HepG2 (cell line): ENCODE data around the gene SLC38A3. TPM values are rescaled to one million over a fixed set of nuclear protein-coding genes. Genes with fewer than 3 reads are reported as not detected.
A peak's percentile ranks its signal among the peaks of the same experiment; 100 is the strongest.

Experiments
- EZH2 ChIP-seq: conservative IDR thresholded peaks from 2 replicates; pipeline ENCODE4 v1.6.1; 2012; ENCODE audit warnings: mild to moderate bottlenecking, low read depth, low read length, moderate library complexity
- FOSL2 ChIP-seq: sonication (generic); formaldehyde crosslinking; IDR thresholded peaks from 2 replicates; pipeline ENCODE4 v1.4.0; 2020; ENCODE audit warnings: missing genetic modification reagents
- GABPB1 ChIP-seq: IDR thresholded peaks from 2 replicates; pipeline ENCODE4 v1.6.1; 2016; ENCODE audit warnings: mild to moderate bottlenecking, missing genetic modification reagents, moderate library complexity, missing compliant biosample characterization
- HNRNPUL1 ChIP-seq: fragments of 200-400 bp; formaldehyde crosslinking; IDR thresholded peaks from 2 replicates; pipeline ENCODE4 v1.6.1; 2017; ENCODE audit warnings: low read depth, mild to moderate bottlenecking, low read length, moderate library complexity
- HOXA3 ChIP-seq: sonication (generic); formaldehyde crosslinking; IDR thresholded peaks from 2 replicates; pipeline ENCODE4 v1.5.0; 2020; ENCODE audit warnings: missing genetic modification reagents
- MTA3 ChIP-seq: sonication (generic); formaldehyde crosslinking; IDR thresholded peaks from 2 replicates; pipeline ENCODE4 v1.4.0; 2020; ENCODE audit warnings: missing genetic modification reagents
- MXD4 ChIP-seq: IDR thresholded peaks from 2 replicates; pipeline ENCODE4 v1.6.1; 2016; ENCODE audit warnings: mild to moderate bottlenecking, missing biosample characterization, missing genetic modification reagents
- NAIF1 ChIP-seq: sonication (generic); formaldehyde crosslinking; IDR thresholded peaks from 2 replicates; pipeline ENCODE4 v1.5.0; 2020; ENCODE audit warnings: mild to moderate bottlenecking, missing genetic modification reagents, borderline replicate concordance
- NFATC3 ChIP-seq: sonication (generic); formaldehyde crosslinking; IDR thresholded peaks from 2 replicates; pipeline ENCODE4 v1.5.1; 2020; ENCODE audit warnings: mild to moderate bottlenecking, missing genetic modification reagents
- NFKB2 ChIP-seq: sonication (generic); formaldehyde crosslinking; IDR thresholded peaks from 2 replicates; pipeline ENCODE4 v1.4.0; 2020; ENCODE audit warnings: missing genetic modification reagents, borderline replicate concordance
- NR2F6 ChIP-seq, 2 experiments: IDR thresholded peaks; 2 replicates each; pipeline ENCODE4 v1.6.1; 2016; ENCODE audit warnings: antibody characterized with exemption in 1 of 2, mild to moderate bottlenecking in 1 of 2
- PHF20 ChIP-seq: sonication (generic); formaldehyde crosslinking; IDR thresholded peaks from 2 replicates; pipeline ENCODE4 v1.5.0; 2020; ENCODE audit warnings: mild to moderate bottlenecking, missing genetic modification reagents
- SMC3 ChIP-seq: IDR thresholded peaks from 2 replicates; pipeline ENCODE4 v1.6.1; 2011; ENCODE audit warnings: low read length, improper control_type of control experiment
- SYNCRIP ChIP-seq: fragments of 200-400 bp; formaldehyde crosslinking; IDR thresholded peaks from 2 replicates; pipeline ENCODE4 v1.6.1; 2018; ENCODE audit warnings: mild to moderate bottlenecking, low read depth, low read length; ENCODE audit not compliant: insufficient read depth
- TFE3 ChIP-seq: IDR thresholded peaks from 2 replicates; pipeline ENCODE4 v1.6.1; 2016
- TMF1 ChIP-seq: sonication (generic); formaldehyde crosslinking; IDR thresholded peaks from 2 replicates; pipeline ENCODE4 v1.8.1; 2022; ENCODE audit warnings: low read depth, missing genetic modification reagents
- YEATS4 ChIP-seq: sonication (generic); formaldehyde crosslinking; IDR thresholded peaks from 2 replicates; pipeline ENCODE4 v1.4.0; 2020; ENCODE audit warnings: missing genetic modification reagents, borderline replicate concordance
- ZBTB38 ChIP-seq: sonication (generic); formaldehyde crosslinking; IDR thresholded peaks from 2 replicates; pipeline ENCODE4 v1.5.1; 2020; ENCODE audit warnings: mild to moderate bottlenecking, missing genetic modification reagents
- ZFAT ChIP-seq: sonication (generic); formaldehyde crosslinking; conservative IDR thresholded peaks from 2 replicates; pipeline ENCODE4 v1.8.1; 2023; ENCODE audit warnings: missing genetic modification reagents, inconsistent platforms
- ZNF235 ChIP-seq: sonication (generic); formaldehyde crosslinking; IDR thresholded peaks from 2 replicates; pipeline ENCODE4 v1.8.1; 2023; ENCODE audit warnings: mild to moderate bottlenecking, missing genetic modification reagents, borderline replicate concordance
- ZNF441 ChIP-seq: sonication (generic); formaldehyde crosslinking; IDR thresholded peaks from 2 replicates; pipeline ENCODE4 v1.7.0; 2021; ENCODE audit warnings: missing genetic modification reagents, borderline replicate concordance
- ZNF691 ChIP-seq: sonication (generic); formaldehyde crosslinking; IDR thresholded peaks from 2 replicates; pipeline ENCODE4 v1.4.0; 2020; ENCODE audit warnings: missing genetic modification reagents, low read depth, mild to moderate bottlenecking, borderline replicate concordance
- polyA plus RNA-seq, 8 experiments: library from polyadenylated mRNA; depleted of rRNA in 3 of 8; stranded (reverse) in 7 of 8; unstranded in 1 of 8; fragments of >200 nt; fragmentation: Illumina TruSeq in 4 of 8; extraction: Trizol in 4 of 8; gene quantifications; 2 replicates each; pipeline versions ENCODE4 v1.2.1 to v1.2.3, GENCODE V29; 2011 to 2016; ENCODE audit warnings: low read depth in 4 of 8, missing spikeins in 1 of 8, mixed read lengths in 1 of 8; ENCODE audit not compliant: insufficient read depth in 1 of 8
- total RNA-seq, 5 experiments: library from RNA; depleted of rRNA; stranded (reverse); fragments of >200 nt; fragmentation: Illumina TruSeq; extraction: Trizol; gene quantifications; 2 replicates each; pipeline ENCODE4 v1.2.3, GENCODE V29; 2016; ENCODE audit warnings: low read depth in 1 of 5
- TF ChIP-seq, protein P1 (sequence below): sonication (generic); formaldehyde crosslinking; IDR thresholded peaks from 2 replicates; pipeline ENCODE4 v1.4.0; 2020; ENCODE audit warnings: missing genetic modification reagents
- TF ChIP-seq, protein P2 (sequence below): sonication (generic); formaldehyde crosslinking; IDR thresholded peaks from 2 replicates; pipeline ENCODE4 v1.4.0; 2020; ENCODE audit warnings: missing genetic modification reagents

SLC38A3 gene
- total and polyA plus RNA-seq, 2 of the 13 experiments (the other 11 are each of a cell fraction or from before 2014, with no cell fraction given), result 29.8 to 164 TPM

GRCh38 chr3:50170689-50171088 lies 34.4 kb upstream of the SLC38A3 start (continued):
- no peak for TF ChIP-seq EZH2
- TF ChIP-seq ZNF691 (CRISPR knock-in tag), result no peak
- no peak for TF ChIP-seq TMF1
- no peak for TF ChIP-seq ZFAT (CRISPR knock-in tag)
- TF ChIP-seq NR2F6 (IDR thresholded peaks at IDR 0.05), result no peak
- TF ChIP-seq NR2F6 (CRISPR knock-in tag; IDR thresholded peaks at IDR 0.05), result peak; percentile 36; the same call in 1 of the 2 replicates
- no peak for TF ChIP-seq YEATS4
- peak; percentile 61 for TF ChIP-seq GABPB1
- TF ChIP-seq NAIF1, result no peak
- no peak for TF ChIP-seq ZNF235
- TF ChIP-seq, protein P1, sequence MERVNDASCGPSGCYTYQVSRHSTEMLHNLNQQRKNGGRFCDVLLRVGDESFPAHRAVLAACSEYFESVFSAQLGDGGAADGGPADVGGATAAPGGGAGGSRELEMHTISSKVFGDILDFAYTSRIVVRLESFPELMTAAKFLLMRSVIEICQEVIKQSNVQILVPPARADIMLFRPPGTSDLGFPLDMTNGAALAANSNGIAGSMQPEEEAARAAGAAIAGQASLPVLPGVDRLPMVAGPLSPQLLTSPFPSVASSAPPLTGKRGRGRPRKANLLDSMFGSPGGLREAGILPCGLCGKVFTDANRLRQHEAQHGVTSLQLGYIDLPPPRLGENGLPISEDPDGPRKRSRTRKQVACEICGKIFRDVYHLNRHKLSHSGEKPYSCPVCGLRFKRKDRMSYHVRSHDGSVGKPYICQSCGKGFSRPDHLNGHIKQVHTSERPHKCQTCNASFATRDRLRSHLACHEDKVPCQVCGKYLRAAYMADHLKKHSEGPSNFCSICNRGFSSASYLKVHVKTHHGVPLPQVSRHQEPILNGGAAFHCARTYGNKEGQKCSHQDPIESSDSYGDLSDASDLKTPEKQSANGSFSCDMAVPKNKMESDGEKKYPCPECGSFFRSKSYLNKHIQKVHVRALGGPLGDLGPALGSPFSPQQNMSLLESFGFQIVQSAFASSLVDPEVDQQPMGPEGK (CRISPR knock-in tag), result peak; percentile 43; the same call in 1 of the 2 replicates
- TF ChIP-seq TFE3, result peak; percentile 49; the same call in 1 of the 2 replicates
- TF ChIP-seq ZNF441 (CRISPR knock-in tag), result no peak
- TF ChIP-seq MTA3 (CRISPR knock-in tag), result no peak
- TF ChIP-seq HOXA3, result peak; percentile 56; the same call in 1 of the 2 replicates
- TF ChIP-seq NFKB2 (CRISPR knock-in tag), result 0 out of 2 replicates have a peak, but pooled peaks have one; percentile 45
- no peak for TF ChIP-seq SYNCRIP
- peak; percentile 91 for TF ChIP-seq FOSL2 (CRISPR knock-in tag)
- no peak for TF ChIP-seq HNRNPUL1
- TF ChIP-seq NFATC3 (CRISPR knock-in tag), result no peak
- TF ChIP-seq SMC3, result no peak
- TF ChIP-seq, protein P2, sequence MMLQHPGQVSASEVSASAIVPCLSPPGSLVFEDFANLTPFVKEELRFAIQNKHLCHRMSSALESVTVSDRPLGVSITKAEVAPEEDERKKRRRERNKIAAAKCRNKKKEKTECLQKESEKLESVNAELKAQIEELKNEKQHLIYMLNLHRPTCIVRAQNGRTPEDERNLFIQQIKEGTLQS (CRISPR knock-in tag), result peak; percentile 23; the same call in 1 of the 2 replicates
- 0 out of 2 replicates have a peak, but pooled peaks have one; percentile 45 for TF ChIP-seq ZBTB38 (CRISPR knock-in tag)
- TF ChIP-seq PHF20 (CRISPR knock-in tag), result no peak
- TF ChIP-seq MXD4 (CRISPR knock-in tag), result no peak
